Islet precursor cell (in vitro differentiated cells): ENCODE measurements around the gene TP53I13.
"Not testable (repeated sequence)": the region's sequence is repeated elsewhere in the genome, so short reads cannot be mapped to it uniquely, and the experiment has no call there.

Experiments
- DNase-seq: peaks from one replicate; pipeline ENCODE4 v3.0.0-alpha.2; 2018

TP53I13 gene, protein sequence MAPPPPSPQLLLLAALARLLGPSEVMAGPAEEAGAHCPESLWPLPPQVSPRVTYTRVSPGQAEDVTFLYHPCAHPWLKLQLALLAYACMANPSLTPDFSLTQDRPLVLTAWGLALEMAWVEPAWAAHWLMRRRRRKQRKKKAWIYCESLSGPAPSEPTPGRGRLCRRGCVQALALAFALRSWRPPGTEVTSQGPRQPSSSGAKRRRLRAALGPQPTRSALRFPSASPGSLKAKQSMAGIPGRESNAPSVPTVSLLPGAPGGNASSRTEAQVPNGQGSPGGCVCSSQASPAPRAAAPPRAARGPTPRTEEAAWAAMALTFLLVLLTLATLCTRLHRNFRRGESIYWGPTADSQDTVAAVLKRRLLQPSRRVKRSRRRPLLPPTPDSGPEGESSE

GRCh38 chr17:29568331-29569244 is at the start of gene TP53I13:
TP53I13 (plus strand) TSS chr17:29568701; CDS start chr17:29568759, 58 bp downstream.
- DNase-seq: peak; percentile 96

GRCh38 chr17:29524692-29525091 is 43.8 kb upstream of the TP53I13 start:
- DNase-seq: no peak

DNA sequence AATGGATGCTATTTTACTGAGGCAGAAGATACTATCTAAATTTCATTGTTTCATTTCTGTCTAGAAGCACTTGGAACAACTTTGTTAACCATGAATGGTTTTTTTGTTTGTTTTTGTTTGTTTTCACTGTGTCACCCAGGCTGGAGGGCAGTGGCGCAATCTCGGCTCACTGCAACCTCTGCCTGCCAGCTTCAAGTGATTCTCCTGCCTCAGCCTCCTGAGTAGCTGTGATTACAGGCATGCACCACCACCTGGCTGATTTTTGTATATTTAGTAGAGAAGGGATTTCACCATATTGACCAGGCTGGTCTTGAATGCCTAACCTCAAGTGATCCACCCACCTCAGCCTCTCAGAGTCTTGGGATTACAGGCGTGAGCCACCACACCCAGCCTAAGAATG is 42.2 kb upstream of the TP53I13 start:
- no peak for DNase-seq

DNA sequence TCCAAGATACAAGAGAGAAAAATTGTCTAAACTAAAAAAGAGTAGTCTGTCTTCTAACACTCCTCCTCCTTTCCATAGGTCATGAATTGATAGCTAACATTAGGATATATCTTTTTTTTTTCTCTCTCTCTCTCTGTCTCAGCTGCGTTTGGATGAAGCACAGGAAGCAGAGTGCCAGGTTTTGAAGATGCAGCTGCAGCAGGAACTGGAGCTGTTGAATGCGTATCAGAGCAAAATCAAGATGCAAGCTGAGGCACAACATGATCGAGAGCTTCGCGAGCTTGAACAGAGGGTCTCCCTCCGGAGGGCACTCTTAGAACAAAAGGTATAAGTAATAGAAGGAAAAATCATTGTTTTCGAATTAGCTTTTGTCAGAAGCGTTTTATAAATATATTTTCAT is 34.5 kb upstream of the TP53I13 start:
- no peak for DNase-seq

DNA sequence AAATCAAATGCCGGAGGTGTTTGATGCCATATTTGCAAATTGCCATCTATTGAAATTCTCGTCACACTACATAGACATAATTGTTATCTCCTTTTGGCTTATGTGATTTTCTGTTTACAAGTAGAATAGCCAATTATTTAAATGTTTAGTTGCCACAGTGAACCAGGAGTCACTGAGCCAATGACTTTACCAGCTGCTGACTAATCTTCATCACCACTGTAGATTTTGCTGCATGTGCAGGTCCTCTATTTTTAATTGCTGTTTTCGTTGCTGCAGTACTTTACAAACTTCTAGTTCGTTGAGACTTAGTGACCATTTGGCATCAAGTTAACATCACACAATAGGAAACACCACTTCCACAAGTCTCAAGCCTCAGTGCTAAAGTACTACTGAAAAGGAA is 24.4 kb upstream of the TP53I13 start:
- no peak for DNase-seq

GRCh38 chr17:29546085-29546484 is 22.4 kb upstream of the TP53I13 start:
- no peak for DNase-seq

GRCh38 chr17:29546830-29547229 is 21.7 kb upstream of the TP53I13 start:
- no peak for DNase-seq

DNA sequence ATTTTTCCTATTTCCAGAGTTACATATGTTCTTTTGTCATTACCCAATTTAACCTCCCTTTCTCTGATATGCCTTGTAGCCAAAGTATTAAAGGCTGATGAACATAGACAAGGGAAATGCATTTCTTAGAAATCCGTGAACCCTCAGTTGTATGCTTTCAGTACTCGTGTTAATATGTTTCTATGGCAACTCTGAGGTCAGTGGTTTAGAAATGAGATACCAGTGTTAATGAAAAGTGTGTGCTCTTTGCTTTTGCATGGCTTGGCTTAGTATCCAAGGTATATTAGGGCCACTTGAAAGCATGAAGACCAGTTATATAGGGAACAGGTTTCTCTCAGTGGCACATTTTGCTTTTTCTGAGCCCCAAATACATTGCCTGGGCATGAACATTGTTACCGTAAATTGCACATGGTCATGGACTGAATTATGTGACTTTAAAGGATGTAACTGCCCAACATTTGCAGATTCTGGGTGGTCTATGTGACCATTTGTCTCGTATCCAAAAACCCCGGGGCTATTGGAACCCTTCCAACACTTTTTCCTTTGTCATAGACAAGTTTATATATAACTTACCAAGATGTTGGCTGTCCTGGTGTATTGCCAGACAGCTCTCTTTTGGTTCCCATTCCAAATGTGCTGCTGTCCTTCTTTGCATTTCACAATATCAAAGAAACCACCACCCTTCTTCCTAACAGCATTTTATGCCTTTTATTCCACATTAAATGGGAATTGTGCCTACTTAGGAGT is 19.2 kb upstream of the TP53I13 start:
- DNase-seq: no peak

DNA sequence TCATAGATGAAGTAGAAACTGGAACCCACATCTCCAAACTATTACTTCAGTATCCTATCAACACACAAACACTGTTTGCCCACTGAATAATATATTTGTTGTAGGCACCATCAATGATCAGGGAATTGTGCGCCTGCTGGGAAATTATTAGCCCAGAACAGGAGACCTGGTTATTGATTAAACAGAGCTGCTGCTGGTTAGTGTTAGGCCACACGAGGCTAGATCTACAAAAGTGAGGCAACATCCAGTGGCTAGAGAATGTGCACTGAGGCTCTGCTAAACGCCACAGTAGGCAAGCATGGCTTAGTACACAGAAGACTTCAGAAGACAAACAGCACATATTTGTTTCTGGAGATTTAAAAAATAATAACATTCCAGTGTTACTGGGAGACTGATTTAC is 12.7 kb upstream of the TP53I13 start:
- no peak for DNase-seq

- peak; percentile 11 for DNase-seq
Observed at GRCh38 chr17:29557085-29557738, 11.3 kb upstream of the TP53I13 start.

DNA sequence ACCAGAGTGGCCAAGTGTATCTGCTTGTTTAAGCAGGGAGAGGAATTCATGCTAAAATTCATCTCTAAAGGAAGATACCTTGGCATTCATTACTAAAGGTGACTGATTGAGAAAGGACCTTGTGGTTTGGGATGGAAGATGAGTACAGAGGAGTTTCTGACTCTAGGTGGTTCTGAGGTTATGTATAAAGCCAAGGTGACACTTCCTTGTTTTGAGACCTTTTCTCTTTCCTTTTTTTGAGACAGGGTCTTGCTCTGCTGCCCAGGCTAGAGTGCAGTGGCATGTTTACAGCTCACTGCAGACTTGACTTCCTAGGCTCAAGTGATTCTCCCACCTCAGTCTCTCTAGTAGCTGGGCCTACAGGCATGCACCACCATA is 10.8 kb upstream of the TP53I13 start:
- DNase-seq: peak; percentile 20

DNA sequence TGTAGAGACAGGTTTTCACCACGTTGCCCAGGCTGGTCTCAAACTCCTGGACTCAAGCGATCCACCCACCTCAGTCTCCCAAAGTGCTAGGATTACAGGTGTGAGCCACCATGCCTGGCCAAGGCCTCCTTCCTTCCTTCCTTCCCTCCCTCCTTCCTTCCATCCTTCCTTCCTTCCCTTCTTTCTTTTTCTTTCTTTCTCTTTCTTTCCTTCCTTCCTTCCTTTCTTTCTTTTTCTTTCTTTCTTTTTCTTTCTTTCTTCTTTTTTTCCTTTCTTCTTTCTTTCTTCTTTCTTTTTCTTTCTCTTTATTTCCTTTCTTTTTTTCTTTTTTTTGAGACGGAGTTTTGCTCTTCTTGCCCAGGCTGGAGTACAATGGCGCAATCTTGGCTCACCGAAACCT is 10.4 kb upstream of the TP53I13 start:
- not testable (repeated sequence) for DNase-seq

DNA sequence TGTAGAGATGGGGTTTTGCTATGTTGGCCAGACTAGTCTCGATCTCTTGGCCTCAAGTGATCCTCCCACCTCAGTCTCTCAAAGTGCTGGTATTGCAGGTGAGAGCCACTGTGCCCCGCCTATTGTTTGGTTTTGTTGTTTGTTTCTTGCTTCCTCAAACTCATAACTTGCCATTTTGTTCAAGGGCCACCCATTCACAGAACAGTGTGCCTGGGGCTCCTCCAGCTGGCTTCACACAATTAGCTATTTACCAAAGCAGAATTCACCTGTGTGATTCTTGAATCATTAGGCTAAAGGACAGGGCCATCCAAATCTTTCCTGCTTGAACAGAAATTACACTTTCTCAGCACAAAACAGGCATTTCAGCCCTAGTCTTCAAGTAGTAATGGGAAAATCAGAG is 8.9 kb upstream of the TP53I13 start:
- DNase-seq: no peak

- DNase-seq: peak; percentile 38
Observed at GRCh38 chr17:29560316-29560715, 8.2 kb upstream of the TP53I13 start.

DNA sequence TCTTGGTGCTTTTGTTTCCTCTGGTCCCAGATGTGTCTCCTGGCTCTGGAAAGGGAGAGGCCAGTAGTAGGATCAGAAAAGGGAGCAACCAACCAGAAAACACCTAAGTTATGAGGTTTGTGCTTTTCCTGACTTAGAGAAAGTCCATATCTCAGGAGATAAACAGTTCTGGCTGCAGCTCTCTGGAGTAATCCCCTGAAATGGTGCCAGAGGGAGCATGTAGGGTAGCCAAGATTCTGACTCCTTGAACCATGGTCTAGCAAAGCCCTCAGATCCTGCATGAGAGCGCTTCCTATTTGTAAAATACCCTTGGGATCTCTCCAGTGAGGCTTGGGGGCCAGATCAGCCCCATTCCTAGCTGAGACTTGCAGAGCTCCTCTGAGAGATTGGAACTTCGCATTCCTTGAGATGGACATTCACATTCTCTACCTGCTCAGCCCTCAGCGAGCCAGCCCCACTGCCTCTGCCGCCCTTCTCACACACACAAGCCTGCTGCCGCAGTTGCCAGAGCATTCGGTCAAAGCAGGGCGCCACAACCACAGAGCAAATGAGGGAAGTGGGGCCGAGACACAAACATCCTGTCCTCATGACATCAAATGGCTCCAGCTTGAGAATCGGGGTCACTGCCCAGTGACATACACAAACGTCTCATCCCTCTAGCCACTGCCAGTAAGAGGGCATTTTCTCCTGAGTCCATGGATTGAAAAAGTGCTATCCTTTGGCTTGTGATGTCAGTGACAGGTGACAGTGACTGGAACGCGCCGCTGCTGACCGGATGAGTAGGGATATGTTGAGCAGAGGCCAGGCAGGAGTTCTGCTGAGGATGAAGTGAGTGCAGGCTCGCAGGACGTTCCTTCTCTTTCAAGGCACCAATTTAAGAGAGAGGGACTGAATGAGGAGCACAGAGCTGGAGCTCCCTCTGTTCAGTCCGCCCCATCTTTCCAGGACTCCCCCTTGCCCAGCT is 6.7 kb upstream of the TP53I13 start:
- DNase-seq: peak; percentile 48

DNA sequence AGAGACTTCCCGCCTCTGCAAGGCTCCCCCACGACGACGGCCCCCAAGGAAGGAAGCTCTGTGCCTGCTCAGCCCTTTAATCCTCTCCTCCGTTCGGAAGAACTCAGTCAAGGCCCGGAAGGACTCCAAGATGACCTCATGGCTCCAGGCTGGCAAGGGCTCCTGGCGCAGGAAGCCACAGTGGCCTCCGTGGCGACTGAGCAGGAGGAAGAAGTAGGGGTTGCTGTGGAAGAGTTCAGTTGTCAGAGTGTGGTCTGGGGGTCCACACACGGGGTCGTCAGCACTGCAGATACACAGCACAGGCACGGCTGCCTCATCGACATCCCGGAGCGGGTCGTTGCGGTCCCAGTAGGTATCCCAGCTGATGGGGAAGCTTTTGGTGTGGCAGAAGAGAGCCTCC is 5.9 kb upstream of the TP53I13 start:
- DNase-seq: peak; percentile 53

GRCh38 chr17:29563816-29564215 is 4.7 kb upstream of the TP53I13 start:
- DNase-seq: peak; percentile 23

DNA sequence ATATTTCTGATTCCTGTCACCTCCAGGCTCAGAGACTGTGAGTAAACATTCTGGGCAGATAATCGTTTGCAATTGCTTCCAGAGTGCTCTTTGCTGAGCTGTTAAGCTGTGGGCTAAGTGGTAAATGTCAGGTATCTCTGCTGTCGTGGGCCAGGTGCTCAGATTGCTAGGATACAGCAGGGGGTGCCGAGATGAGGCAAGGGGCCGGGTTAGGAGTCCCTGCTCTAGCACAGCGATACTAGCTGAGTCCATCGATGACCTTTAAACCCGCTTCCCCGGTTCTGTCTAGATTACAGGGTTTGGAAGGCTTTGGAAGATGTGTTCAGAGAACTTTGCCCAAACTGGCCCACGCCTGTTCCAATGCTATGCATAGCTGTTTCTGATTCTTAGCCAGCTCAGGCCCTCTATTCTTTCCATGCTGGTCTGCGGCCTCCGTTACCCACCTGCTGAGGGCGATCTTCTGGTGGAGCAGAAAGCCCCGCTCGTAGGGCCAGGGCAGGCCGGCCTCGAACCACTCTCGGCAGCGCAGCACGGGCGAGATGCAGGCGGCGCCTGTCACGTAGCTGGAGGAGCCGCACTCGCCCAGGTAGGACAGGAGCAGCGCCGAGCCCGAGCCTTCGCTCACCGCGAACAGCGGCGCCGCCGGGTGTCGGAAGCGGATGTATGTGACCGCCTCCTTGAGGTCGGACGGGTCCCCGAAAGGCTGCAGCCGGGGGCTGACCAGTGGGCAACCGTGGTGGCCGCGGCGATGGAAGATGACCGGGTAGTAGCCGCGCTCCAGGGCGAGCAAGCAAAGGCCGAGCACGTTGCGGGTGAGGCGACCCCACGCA is 2.6 kb upstream of the TP53I13 start:
- DNase-seq: peak; percentile 82

DNA sequence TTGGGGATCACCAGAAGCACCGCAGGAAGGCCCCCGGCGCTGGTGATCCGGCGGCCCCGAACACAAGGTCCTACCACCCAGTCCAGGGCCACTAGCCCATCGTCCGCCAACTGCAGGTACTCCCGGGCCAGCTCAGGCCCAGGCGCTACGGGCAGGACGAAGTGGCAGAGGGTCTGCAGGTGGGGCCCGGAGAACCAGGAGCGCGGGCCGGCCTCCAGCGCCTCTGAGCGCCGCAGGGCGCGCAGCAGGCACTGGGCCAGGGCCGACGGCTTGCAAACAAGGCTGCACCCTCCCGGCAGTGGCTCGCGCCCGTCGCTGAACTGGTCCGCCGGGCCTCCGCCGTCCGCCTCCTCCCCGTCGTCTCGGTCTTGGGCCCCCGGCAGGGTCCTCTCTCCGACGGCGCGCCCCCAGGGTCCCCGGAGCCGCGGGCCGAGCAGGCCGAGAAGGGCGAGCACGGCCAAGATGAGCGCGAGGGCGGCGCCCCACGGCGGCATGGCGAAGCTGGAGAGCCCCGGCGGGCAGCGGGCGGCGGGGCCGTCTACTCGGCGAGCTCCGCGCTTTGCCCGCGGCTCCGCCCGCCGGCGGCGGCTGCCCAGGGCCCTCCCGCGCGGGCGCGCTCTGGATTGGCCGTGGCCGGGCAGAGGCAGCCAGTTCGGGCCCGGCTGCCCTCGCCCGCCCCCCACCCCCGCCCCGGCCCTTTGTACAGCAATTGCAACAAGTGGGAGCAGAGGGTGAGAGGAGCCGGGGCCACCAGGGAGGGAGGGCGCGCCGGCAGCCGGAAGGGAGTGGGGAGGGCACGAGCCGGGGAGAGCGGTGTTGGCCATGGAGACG is 1.8 kb upstream of the TP53I13 start, which contains the start of gene ABHD15:
Gene ABHD15, minus strand, starts transcription at position 565 of the 831 bp plus-strand sequence. Its CDS starts 71 bp downstream, at position 494.
- peak; percentile 85 for DNase-seq

GRCh38 chr17:29567304-29567553 is 1.3 kb upstream of the TP53I13 start:
- DNase-seq: no peak
